Muscle of leg (tissue), 11 donors: ENCODE data around the gene NAT9. TPM values are rescaled to one million over a fixed set of nuclear protein-coding genes. Genes with fewer than 3 reads are reported as not detected.
A peak's percentile ranks its signal among the peaks of the same experiment; 100 is the strongest.

Source experiments
- DNase-seq: peaks from one replicate; pipeline ENCODE4 v3.0.0; 2013
- H3K27ac ChIP-seq: one replicate; pipeline ENCODE4 v1.5.1; 2013; ENCODE audit warnings: mild to moderate bottlenecking, low read length, control low read depth
- H3K27me3 ChIP-seq: one replicate; pipeline ENCODE4 v1.6.1; 2013; ENCODE audit warnings: low read length; ENCODE audit not compliant: control insufficient read depth, insufficient read depth
- H3K36me3 ChIP-seq: one replicate; pipeline ENCODE4 v1.6.1; 2013; ENCODE audit warnings: low read length; ENCODE audit not compliant: control insufficient read depth, insufficient read depth
- H3K4me1 ChIP-seq: one replicate; pipeline ENCODE4 v1.6.1; 2013; ENCODE audit warnings: low read length; ENCODE audit not compliant: control insufficient read depth, insufficient read depth
- H3K4me3 ChIP-seq: one replicate; pipeline ENCODE4 v1.5.1; 2013; ENCODE audit warnings: low read length, control low read depth
- H3K9me3 ChIP-seq: replicated peaks from 2 replicates; pipeline ENCODE4 v1.6.1; 2013; ENCODE audit warnings: low read depth, low read length; ENCODE audit not compliant: control insufficient read depth
- WGBS: methylation state at CpG from one replicate; pipeline ENCODE4 v1.1.5; 2013; ENCODE audit warnings: missing lambda C conversion rate; ENCODE audit not compliant: insufficient coverage; 5-methylcytosine and 5-hydroxymethylcytosine counted together
- polyA plus RNA-seq, 8 donors: library from polyadenylated mRNA; unstranded; fragments of 120-200 nt; gene quantifications; one replicate each; pipeline versions ENCODE4 v1.2.1 to v1.2.3, GENCODE V29; 2013; ENCODE audit warnings: inconsistent platforms in 1 of 8, low replicate concordance in 1 of 8; ENCODE audit not compliant: insufficient read length in 8 of 8, insufficient read depth in 1 of 8
- total RNA-seq: library from RNA; stranded (reverse); fragments of 120-200 nt; gene quantifications from one replicate; pipeline ENCODE4 v1.2.4, GENCODE V29; 2013

NAT9 gene
- total and polyA plus RNA-seq, 9 donors, result 34.0 to 48.6 (median 37.5) TPM

- H3K27me3 ChIP-seq, result peaks cover 18% of the 10 kb centered on the region
- no peaks in the 10 kb centered on the region for H3K4me1 ChIP-seq
- H3K27ac ChIP-seq, result no peak overlapping the region
- H3K4me3 ChIP-seq, result no peak overlapping the region
- H3K9me3 ChIP-seq, result no peaks in the 10 kb centered on the region
- no peaks in the 10 kb centered on the region for H3K36me3 ChIP-seq
- no peak for DNase-seq
- 76% methylated on average over 11 of the region's 16 CpGs for WGBS
These were observed 45.4 kb downstream of the NAT9 start for GRCh38 chr17:74730491-74731346.

DNA sequence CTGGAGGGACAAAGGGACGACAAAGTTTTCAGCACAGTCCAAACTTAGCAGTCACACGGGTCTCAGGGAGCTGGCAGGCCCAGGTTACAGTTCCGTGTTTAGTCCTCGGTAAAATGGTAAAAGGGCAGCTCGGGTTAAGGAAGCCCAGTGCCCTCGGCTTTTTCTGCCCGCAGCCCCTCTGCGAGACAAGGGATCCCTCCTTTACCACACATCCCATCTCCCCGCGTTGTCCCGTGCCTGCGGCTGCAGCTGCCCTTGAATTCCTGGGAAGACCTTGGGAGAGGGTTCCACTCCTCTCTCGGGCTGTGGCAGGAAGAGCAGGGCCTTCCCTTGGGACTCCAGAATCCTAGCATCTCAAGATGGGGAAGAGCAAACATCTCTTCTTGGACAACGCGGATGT is 46.3 kb downstream of the NAT9 start:
- no peaks in the 10 kb centered on the region for H3K9me3 ChIP-seq
- peaks cover 10% of the 10 kb centered on the region for H3K27me3 ChIP-seq
- DNase-seq, result no peak
- H3K36me3 ChIP-seq, result no peaks in the 10 kb centered on the region
- H3K27ac ChIP-seq, result no peak overlapping the region
- no peak overlapping the region for H3K4me3 ChIP-seq
- H3K4me1 ChIP-seq, result no peaks in the 10 kb centered on the region
- WGBS, result 73% methylated on average over 12 of the region's 15 CpGs

- Histone ChIP-seq H3K4me1 (no peaks in the 10 kb centered on the region), H3K27me3 (peaks cover 10% of the 10 kb centered on the region), H3K27ac (no peak overlapping the region), H3K36me3 (no peaks in the 10 kb centered on the region), H3K9me3 (no peaks in the 10 kb centered on the region), H3K4me3 (no peak overlapping the region)
- no peak for DNase-seq
- 86% methylated on average over 5 of the region's 5 CpGs for WGBS
These were observed 46.8 kb downstream of the NAT9 start for GRCh38 chr17:74729368-74729767.

DNA sequence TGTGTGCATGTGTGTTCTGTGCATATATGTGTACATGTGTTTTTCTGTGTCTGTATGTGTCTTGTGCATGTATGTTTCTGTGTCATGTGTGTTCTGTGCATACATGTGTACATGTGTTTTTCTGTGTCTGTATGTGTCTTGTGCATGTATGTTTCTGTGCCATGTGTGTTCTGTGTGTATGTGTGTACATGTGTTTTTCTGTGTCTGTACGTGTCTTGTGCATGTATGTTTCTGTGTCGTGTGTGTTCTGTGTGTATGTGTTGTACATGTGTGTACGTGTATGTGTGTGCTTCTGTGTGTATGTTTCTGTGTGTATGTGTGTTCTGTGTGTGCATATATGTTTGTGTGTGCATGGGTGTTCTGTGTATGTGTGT is 47.5 kb downstream of the NAT9 start:
- Histone ChIP-seq H3K27me3 (peaks cover 4% of the 10 kb centered on the region), H3K4me1 (no peaks in the 10 kb centered on the region), H3K4me3 (no peak overlapping the region), H3K27ac (no peak overlapping the region), H3K9me3 (no peaks in the 10 kb centered on the region), H3K36me3 (no peaks in the 10 kb centered on the region)
- no peak for DNase-seq
- 85% methylated on average over 3 of the region's 3 CpGs for WGBS

- H3K27ac ChIP-seq, result no peak overlapping the region
- H3K36me3 ChIP-seq, result no peaks in the 10 kb centered on the region
- no peak for DNase-seq
- no peaks in the 10 kb centered on the region for H3K9me3 ChIP-seq
- 97% methylated on average over 3 of the region's 3 CpGs for WGBS
- H3K4me3 ChIP-seq, result no peak overlapping the region
- no peaks in the 10 kb centered on the region for H3K4me1 ChIP-seq
- H3K27me3 ChIP-seq, result no peaks in the 10 kb centered on the region
These were observed 48.0 kb downstream of the NAT9 start for GRCh38 chr17:74728033-74728701.

DNA sequence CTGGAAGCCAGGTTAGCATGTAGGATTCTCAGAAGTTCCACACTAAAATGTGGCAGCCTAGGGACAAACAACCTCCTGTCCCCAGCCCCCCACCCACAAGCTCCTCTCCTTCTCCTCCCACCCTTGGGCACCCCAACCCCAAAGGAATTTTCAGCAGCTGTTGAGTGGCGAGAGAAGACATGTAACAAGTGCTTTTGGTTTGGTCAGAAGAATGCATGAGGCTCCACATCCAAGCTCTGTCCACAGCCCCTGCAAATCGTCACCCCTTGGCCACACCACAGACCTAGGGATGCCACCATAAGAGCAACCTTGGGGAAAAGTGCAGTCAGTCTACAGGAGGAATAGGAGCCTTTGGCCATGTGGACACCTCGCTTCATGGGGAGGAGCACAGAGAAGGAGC is 51.0 kb downstream of the NAT9 start:
- H3K27ac ChIP-seq, result no peak overlapping the region
- H3K4me3 ChIP-seq, result no peak overlapping the region
- H3K9me3 ChIP-seq, result no peaks in the 10 kb centered on the region
- 67% methylated on average over 1 of the region's 3 CpGs for WGBS
- no peaks in the 10 kb centered on the region for H3K36me3 ChIP-seq
- peaks cover 4% of the 10 kb centered on the region for H3K27me3 ChIP-seq
- DNase-seq, result no peak
- no peaks in the 10 kb centered on the region for H3K4me1 ChIP-seq

DNA sequence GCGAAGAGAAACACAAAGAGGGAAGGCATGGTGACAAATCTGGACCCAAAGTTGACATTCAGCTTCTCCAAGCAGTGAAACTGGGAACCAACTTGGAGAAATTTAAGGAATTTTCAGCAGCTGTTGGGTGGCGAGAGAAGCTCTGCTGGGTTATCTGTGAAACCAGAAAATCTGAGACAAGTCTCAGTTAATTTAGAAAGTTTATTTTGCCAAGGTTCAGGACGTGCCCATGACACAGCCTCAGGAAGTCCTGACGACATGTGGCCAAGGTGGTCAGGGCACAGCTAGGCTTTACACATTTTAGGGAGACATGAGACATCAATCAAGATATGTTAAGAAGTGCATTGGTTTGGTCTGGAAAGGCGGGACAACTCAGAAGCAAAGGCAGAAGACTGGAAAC is 52.3 kb downstream of the NAT9 start:
- WGBS, result 56% methylated on average over 5 of the region's 5 CpGs
- no peaks in the 10 kb centered on the region for H3K4me1 ChIP-seq
- H3K4me3 ChIP-seq, result no peak overlapping the region
- H3K9me3 ChIP-seq, result no peaks in the 10 kb centered on the region
- no peak overlapping the region for H3K27ac ChIP-seq
- no peaks in the 10 kb centered on the region for H3K36me3 ChIP-seq
- H3K27me3 ChIP-seq, result peaks cover 6% of the 10 kb centered on the region
- peak; percentile 40 for DNase-seq

DNA sequence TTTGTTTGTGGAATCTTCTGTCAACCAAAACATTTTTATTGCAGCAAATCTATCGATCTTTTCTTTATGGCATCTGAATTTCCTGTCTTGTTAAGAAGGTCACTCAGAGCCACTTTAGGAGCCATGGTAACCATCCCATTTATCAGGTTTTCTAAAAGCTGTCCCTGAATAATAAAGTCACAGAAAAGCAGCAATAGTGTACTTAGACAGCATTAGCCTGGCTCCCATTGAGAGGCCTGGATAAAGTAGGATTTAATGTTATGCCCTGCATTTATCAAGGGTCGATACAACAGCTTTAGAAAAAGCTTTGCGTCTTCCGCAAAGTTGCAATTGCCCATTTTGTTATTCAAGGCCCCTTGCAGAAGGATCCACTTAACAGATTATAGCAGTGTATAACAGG is 53.4 kb downstream of the NAT9 start:
- H3K4me1 ChIP-seq, result no peaks in the 10 kb centered on the region
- peaks cover 6% of the 10 kb centered on the region for H3K27me3 ChIP-seq
- H3K4me3 ChIP-seq, result no peak overlapping the region
- whole genome bisulfite sequencing, result 80% methylated on average over 2 of the region's 4 CpGs
- H3K9me3 ChIP-seq, result no peaks in the 10 kb centered on the region
- no peak for DNase-seq
- no peaks in the 10 kb centered on the region for H3K36me3 ChIP-seq
- H3K27ac ChIP-seq, result no peak overlapping the region

Other genes starting within 250 kb of the NAT9 start
- 0.04 TPM for gene CD300LB, start 244.9 kb downstream of the NAT9 start, total RNA-seq
- under 1 TPM; 0.07 to 0.35 (median 0.19) TPM for gene CD300LB, start 244.9 kb downstream of the NAT9 start, polyA plus RNA-seq
- gene CD300C, start 230.2 kb downstream of the NAT9 start, total RNA-seq, result 0.31 TPM
- gene CD300C, start 230.2 kb downstream of the NAT9 start, polyA plus RNA-seq, result under 1 TPM; 0.29 to 0.75 (median 0.44) TPM
- gene CD300H, start 208.8 kb downstream of the NAT9 start, total RNA-seq, result not detected
- under 1 TPM in 2 of 8 donors, not detected in 6; 0.27 to 0.28 TPM for gene CD300H, start 208.8 kb downstream of the NAT9 start, polyA plus RNA-seq
- gene CD300LD, start 184.1 kb downstream of the NAT9 start, total RNA-seq, result not detected
- not detected for gene CD300LD, start 184.1 kb downstream of the NAT9 start, polyA plus RNA-seq
- 0.09 TPM for gene CD300E, start 152.6 kb downstream of the NAT9 start, total RNA-seq
- gene CD300E, start 152.6 kb downstream of the NAT9 start, polyA plus RNA-seq, result under 1 TPM; 0.07 to 0.49 (median 0.17) TPM
- gene CD300LF, start 63.4 kb downstream of the NAT9 start, total RNA-seq, result 0.22 TPM
- gene CD300LF, start 63.4 kb downstream of the NAT9 start, polyA plus RNA-seq, result under 1 TPM; 0.21 to 0.65 (median 0.47) TPM
- 0.53 TPM for gene RAB37, start 39.1 kb downstream of the NAT9 start, total RNA-seq
- gene RAB37, start 39.1 kb downstream of the NAT9 start, polyA plus RNA-seq, result 1 to 10 TPM in 5 of 8 donors, under 1 TPM in 3; 0.80 to 1.7 (median 1.1) TPM
- gene NHERF1, start 27.7 kb downstream of the NAT9 start, total RNA-seq, result 3.5 TPM
- 10 to 100 TPM in 2 of 8 donors, 1 to 10 TPM in 6; 5.3 to 24.4 (median 8.2) TPM for gene NHERF1, start 27.7 kb downstream of the NAT9 start, polyA plus RNA-seq
- gene GRIN2C, start 83.5 kb upstream of the NAT9 start, total RNA-seq, result 2.3 TPM
- gene GRIN2C, start 83.5 kb upstream of the NAT9 start, polyA plus RNA-seq, result 1 to 10 TPM in 4 of 8 donors, under 1 TPM in 4; 0.64 to 1.6 (median 0.99) TPM
- 2.7 TPM for gene FDXR, start 96.6 kb upstream of the NAT9 start, total RNA-seq
- gene FDXR, start 96.6 kb upstream of the NAT9 start, polyA plus RNA-seq, result 1 to 10 TPM; 2.4 to 5.4 (median 3.0) TPM
- not detected for gene FADS6, start 117.3 kb upstream of the NAT9 start, total RNA-seq
- under 1 TPM in 5 of 8 donors, not detected in 3; 0.07 to 0.56 (median 0.09) TPM for gene FADS6, start 117.3 kb upstream of the NAT9 start, polyA plus RNA-seq
- gene USH1G, start 146.9 kb upstream of the NAT9 start, total RNA-seq, result not detected
- gene USH1G, start 146.9 kb upstream of the NAT9 start, polyA plus RNA-seq, result under 1 TPM in 4 of 8 donors, not detected in 4; 0.02 to 0.53 (median 0.07) TPM
- not detected for gene OTOP2, start 147.9 kb upstream of the NAT9 start, total RNA-seq
- gene OTOP2, start 147.9 kb upstream of the NAT9 start, polyA plus RNA-seq, result not detected
- gene OTOP3, start 159.6 kb upstream of the NAT9 start, total RNA-seq, result not detected
- gene OTOP3, start 159.6 kb upstream of the NAT9 start, polyA plus RNA-seq, result under 1 TPM in 1 of 8 donors, not detected in 7; 0.89 TPM
- 2.7 TPM for gene HID1, start 196.4 kb upstream of the NAT9 start, total RNA-seq
- gene HID1, start 196.4 kb upstream of the NAT9 start, polyA plus RNA-seq, result 10 to 100 TPM in 1 of 8 donors, 1 to 10 TPM in 7; 4.3 to 12.6 (median 6.8) TPM
- gene CDR2L, start 211.3 kb upstream of the NAT9 start, total RNA-seq, result 3.4 TPM
- gene CDR2L, start 211.3 kb upstream of the NAT9 start, polyA plus RNA-seq, result 10 to 100 TPM in 2 of 8 donors, 1 to 10 TPM in 6; 7.7 to 12.2 (median 8.9) TPM
- 34.0 TPM for gene MRPL58, start 236.3 kb upstream of the NAT9 start, total RNA-seq
- 10 to 100 TPM; 17.6 to 25.2 (median 21.1) TPM for gene MRPL58, start 236.3 kb upstream of the NAT9 start, polyA plus RNA-seq